ENCODE results near the gene DLGAP4. TPM values are rescaled to one million over a fixed set of nuclear protein-coding genes. Genes with fewer than 3 reads are reported as not detected.
A peak's percentile ranks its signal among the peaks of the same experiment; 100 is the strongest.

Gene DLGAP4
- total and polyA plus RNA-seq, 9 of the 15 experiments (the other 6 are each of a cell fraction or from before 2014, with no cell fraction given): 0.31 to 34.1 (median 4.5) TPM

GRCh38 chr20:36404435-36404978 lies 98.4 kb downstream of the DLGAP4 start:
- in situ Hi-C loops (cut with MboI): no loop called here
- no peak overlapping the region for H2AFZ ChIP-seq (ENCODE audit: low read depth, low read length)
- ChIA-PET POLR2A (no interaction called here), CTCF (ENCODE audit: low intra/inter-chr PET ratio) (no interaction called here)
- peaks cover 26 to 46% of the 10 kb centered on the region in 2 experiments for H3K27me3 ChIP-seq (ENCODE audit: control insufficient read depth in 2 of 2, insufficient read depth in 2 of 2, low read length in 2 of 2)
- H4K20me1 ChIP-seq (replicated peaks; ENCODE audit: control insufficient read depth, insufficient read depth, low read length): peaks cover 10% of the 10 kb centered on the region; the same call in 1 of the 2 replicates
- H3K9ac ChIP-seq (ENCODE audit: insufficient read depth in 1 of 2, low read depth in 2 of 2, low read length in 2 of 2): no peak overlapping the region
- H3K27ac ChIP-seq (ENCODE audit: extremely low read depth, low read depth, low read length): no peak overlapping the region
- intact Hi-C loops (cut with micrococcal nuclease): no loop called here
- H3K9me1 ChIP-seq (ENCODE audit: control insufficient read depth, insufficient read depth, low read length): no peaks in the 10 kb centered on the region
- H3K79me2 ChIP-seq (ENCODE audit: control insufficient read depth, insufficient read depth, low read length): no peaks in the 10 kb centered on the region
- BruUV-seq (replicated peaks): no TSS peak
- H3K9me3 ChIP-seq (replicated peaks; ENCODE audit: control insufficient read depth, insufficient read depth, low read depth, low read length): no peaks in the 10 kb centered on the region
- H3K4me3 ChIP-seq: no peak overlapping the region
- H3K4me1 ChIP-seq (replicated peaks in 1 of 2; ENCODE audit: control insufficient read depth in 2 of 2, insufficient read depth in 2 of 2, low read length in 2 of 2): no peaks in the 10 kb centered on the region
- ATAC-seq (no peak), DNase-seq (ENCODE audit: extremely low read depth in 1 of 4, low spot score in 3 of 4) (no peak), FAIRE-seq (no peak)
- H3K36me3 ChIP-seq (ENCODE audit: control insufficient read depth, insufficient read depth, low read length): no peaks in the 10 kb centered on the region
- WGBS (ENCODE audit: insufficient coverage, low coverage, missing lambda C conversion rate): 6% methylated on average over 11 of the region's 11 CpGs
- TF ChIP-seq ARID3A (IDR thresholded peaks at IDR 0.05; ENCODE audit: borderline replicate concordance, low read depth, low read length) (no peak), CBX2 (IDR thresholded peaks at IDR 0.05; ENCODE audit: insufficient read depth, low read length, poor library complexity, severe bottlenecking) (no peak), KAT2B (IDR thresholded peaks at IDR 0.05; ENCODE audit: low read depth, low read length) (no peak), ZNF134 (CRISPR knock-in tag; conservative IDR thresholded peaks at IDR 0.05) (no peak), ZNF24 (IDR thresholded peaks at IDR 0.05) (peak; percentile 94), SRSF3 (IDR thresholded peaks at IDR 0.05; ENCODE audit: insufficient read depth, low read length) (no peak)
- no peak overlapping the region for H3K4me2 ChIP-seq (ENCODE audit: insufficient read depth, low read length)

Data from K562 (cell line).